Calu3 (cell line): ENCODE results near the gene AKAP3. TPM values are rescaled to one million over a fixed set of nuclear protein-coding genes. Genes with fewer than 3 reads are reported as not detected.

ENCODE experiments used
- BruUV-seq: library from RNA; stranded (reverse); fragments of 400-500 nt; replicated peaks from 2 replicates; lab custom pipeline; 2021; lab: Mats Ljungman, UMichigan
- CTCF ChIA-PET: fragments of 300-600 bp; sonication (Branson Sonifier 250); formaldehyde crosslinking; loops from one replicate; lab custom pipeline; 2022; ENCODE audit warnings: antibody characterized with exemption; lab: Charles Lee
- DNase-seq: peaks from one replicate; pipeline ENCODE4 v3.0.0; 2022
- H3K27ac Mint-ChIP-seq: one replicate; pipeline ENCODE4 v1.8.0; 2022; ENCODE audit warnings: mixed read lengths; ENCODE audit not compliant: unreplicated experiment
- H3K27me3 Mint-ChIP-seq: one replicate; pipeline ENCODE4 v1.8.0; 2022; ENCODE audit warnings: mixed read lengths; ENCODE audit not compliant: unreplicated experiment
- H3K36me3 Mint-ChIP-seq: one replicate; pipeline ENCODE4 v1.8.0; 2022; ENCODE audit warnings: mild to moderate bottlenecking, moderate library complexity, mixed read lengths; ENCODE audit not compliant: insufficient read depth, unreplicated experiment
- H3K4me1 Mint-ChIP-seq: one replicate; pipeline ENCODE4 v1.8.0; 2022; ENCODE audit warnings: mild to moderate bottlenecking, low read depth, mixed read lengths; ENCODE audit not compliant: unreplicated experiment
- H3K4me3 Mint-ChIP-seq: one replicate; pipeline ENCODE4 v1.8.0; 2022; ENCODE audit warnings: mild to moderate bottlenecking, low read depth, moderate library complexity, mixed read lengths; ENCODE audit not compliant: unreplicated experiment
- H3K9me3 Mint-ChIP-seq: one replicate; pipeline ENCODE4 v1.8.0; 2022; ENCODE audit warnings: low read depth, mixed read lengths; ENCODE audit not compliant: unreplicated experiment
- intact Hi-C: fragments of 100-400 bp; cut with micrococcal nuclease; formaldehyde crosslinking; loops from one replicate; pipeline ENCODE4 v1.10.0; 2022; ENCODE audit not compliant: unreplicated experiment
- total RNA-seq: library from RNA; stranded (reverse); gene quantifications from 2 replicates; pipeline ENCODE4 v1.2.3, GENCODE V29; 2022
- TF ChIP-seq, protein P1 (sequence below): fragments of 200-600 bp; IDR thresholded peaks from one replicate; pipeline ENCODE4 v1.8.0; 2022; ENCODE audit warnings: antibody characterized with exemption; ENCODE audit not compliant: unreplicated experiment

The AKAP3 gene
- total RNA-seq, 1 experiment from 2014 or later, result 1.5 TPM

DNA sequence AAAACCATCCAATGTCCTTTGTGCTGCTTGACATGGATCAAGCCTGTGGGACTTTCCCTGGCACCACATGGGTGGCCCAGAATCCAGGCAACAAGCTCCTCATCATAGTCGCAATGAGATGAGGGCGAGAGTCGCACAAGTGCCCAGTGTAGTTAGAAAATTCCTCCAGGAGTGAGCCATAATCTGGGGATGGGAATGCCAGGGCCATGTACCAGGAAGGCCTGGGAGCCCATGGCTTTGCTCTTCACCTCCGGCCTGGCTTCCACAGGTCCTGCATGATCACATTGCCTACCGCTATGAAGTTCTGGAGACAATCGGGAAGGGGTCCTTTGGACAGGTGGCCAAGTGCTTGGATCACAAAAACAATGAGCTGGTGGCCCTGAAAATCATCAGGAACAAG is 53.0 kb downstream of the AKAP3 start:
- CTCF ChIA-PET, result no interaction called here
- Mint-ChIP-seq H3K4me1 (no peaks in the 10 kb centered on the region), H3K9me3 (no peaks in the 10 kb centered on the region), H3K4me3 (no peak overlapping the region), H3K27ac (no peak overlapping the region), H3K27me3 (peaks cover 46% of the 10 kb centered on the region), H3K36me3 (no peaks in the 10 kb centered on the region)
- DNase-seq, result no peak
- intact Hi-C loops, result no loop called here
- TF ChIP-seq, protein P1, sequence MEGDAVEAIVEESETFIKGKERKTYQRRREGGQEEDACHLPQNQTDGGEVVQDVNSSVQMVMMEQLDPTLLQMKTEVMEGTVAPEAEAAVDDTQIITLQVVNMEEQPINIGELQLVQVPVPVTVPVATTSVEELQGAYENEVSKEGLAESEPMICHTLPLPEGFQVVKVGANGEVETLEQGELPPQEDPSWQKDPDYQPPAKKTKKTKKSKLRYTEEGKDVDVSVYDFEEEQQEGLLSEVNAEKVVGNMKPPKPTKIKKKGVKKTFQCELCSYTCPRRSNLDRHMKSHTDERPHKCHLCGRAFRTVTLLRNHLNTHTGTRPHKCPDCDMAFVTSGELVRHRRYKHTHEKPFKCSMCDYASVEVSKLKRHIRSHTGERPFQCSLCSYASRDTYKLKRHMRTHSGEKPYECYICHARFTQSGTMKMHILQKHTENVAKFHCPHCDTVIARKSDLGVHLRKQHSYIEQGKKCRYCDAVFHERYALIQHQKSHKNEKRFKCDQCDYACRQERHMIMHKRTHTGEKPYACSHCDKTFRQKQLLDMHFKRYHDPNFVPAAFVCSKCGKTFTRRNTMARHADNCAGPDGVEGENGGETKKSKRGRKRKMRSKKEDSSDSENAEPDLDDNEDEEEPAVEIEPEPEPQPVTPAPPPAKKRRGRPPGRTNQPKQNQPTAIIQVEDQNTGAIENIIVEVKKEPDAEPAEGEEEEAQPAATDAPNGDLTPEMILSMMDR, result no peak
- BruUV-seq, result no TSS peak

DNA sequence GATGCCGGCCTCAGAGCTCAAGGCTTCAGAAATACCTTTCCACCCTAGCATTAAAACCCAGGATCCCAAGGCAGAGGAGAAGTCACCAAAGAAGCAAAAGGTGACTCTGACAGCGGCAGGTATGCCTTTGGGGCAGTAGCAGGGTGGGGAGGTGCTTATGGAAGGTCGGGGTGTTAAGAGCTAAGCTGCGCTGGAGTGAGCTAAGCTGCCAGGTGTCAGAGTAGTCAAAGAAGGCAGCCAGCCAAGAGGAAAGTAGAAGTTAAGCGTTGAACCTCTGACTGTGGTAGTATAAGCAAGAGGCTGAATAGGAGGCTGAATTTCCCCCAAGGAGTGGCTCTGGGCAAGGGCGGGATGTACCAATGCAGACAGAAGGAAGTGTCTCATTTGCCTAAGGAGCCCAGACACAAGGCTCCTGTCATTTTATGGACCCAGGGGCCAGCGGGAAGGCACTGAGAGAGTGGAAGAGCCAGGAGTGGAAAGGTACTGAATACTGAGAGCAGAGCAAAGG is 57.6 kb downstream of the AKAP3 start:
- peaks cover 77% of the 10 kb centered on the region for H3K27me3 Mint-ChIP-seq
- TF ChIP-seq, protein P1, result no peak
- no TSS peak for BruUV-seq
- peaks cover 2% of the 10 kb centered on the region for H3K9me3 Mint-ChIP-seq
- DNase-seq, result no peak
- H3K4me1 Mint-ChIP-seq, result no peaks in the 10 kb centered on the region
- no peak overlapping the region for H3K4me3 Mint-ChIP-seq
- H3K36me3 Mint-ChIP-seq, result no peaks in the 10 kb centered on the region
- CTCF ChIA-PET, result no interaction called here
- intact Hi-C loops, result no loop called here
- H3K27ac Mint-ChIP-seq, result no peak overlapping the region

DNA sequence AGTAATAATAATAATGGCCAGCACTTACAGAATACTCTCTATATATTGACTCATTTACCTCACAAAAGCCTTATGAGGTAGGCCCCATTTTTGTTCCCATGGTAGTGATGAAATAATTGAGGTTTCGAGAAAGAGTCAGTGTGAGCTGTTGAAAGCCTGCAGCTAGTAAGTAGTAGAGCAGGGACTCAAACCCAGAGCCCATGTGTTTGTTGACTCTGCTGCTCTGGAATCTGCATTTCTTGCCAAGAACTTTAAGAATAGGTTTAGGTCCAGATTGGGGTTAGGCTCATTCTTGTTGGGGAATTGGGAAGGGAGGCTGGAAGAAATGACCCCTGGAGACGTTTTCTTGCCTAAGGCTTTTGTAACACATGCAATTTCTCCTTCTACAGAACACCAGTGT is 58.9 kb downstream of the AKAP3 start:
- intact Hi-C loops, result no loop called here
- no peak for DNase-seq
- peaks cover 77% of the 10 kb centered on the region for H3K27me3 Mint-ChIP-seq
- no peak overlapping the region for H3K27ac Mint-ChIP-seq
- no TSS peak for BruUV-seq
- H3K4me1 Mint-ChIP-seq, result no peaks in the 10 kb centered on the region
- TF ChIP-seq, protein P1, result no peak
- H3K36me3 Mint-ChIP-seq, result no peaks in the 10 kb centered on the region
- no peak overlapping the region for H3K4me3 Mint-ChIP-seq
- CTCF ChIA-PET, result no interaction called here
- peaks cover 2% of the 10 kb centered on the region for H3K9me3 Mint-ChIP-seq

DNA sequence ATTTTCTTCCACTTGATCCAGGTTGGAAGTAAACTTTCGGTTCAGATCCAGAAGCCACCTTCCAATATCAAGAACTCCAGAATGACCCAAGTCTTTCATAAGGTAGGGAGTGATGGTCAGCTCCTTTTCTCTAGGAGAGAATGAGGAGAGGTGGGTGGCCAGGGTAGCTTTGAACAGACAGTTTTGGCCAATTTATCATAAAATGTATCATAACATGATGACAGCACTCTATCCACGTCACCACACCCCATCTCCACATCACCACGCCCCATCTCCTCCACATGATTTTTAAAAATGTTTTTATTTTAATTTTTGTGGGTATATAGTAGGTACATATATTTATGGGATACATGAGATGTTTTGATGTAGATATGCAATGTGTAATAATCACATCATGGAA is 59.9 kb downstream of the AKAP3 start:
- DNase-seq, result no peak
- no TSS peak for BruUV-seq
- no peaks in the 10 kb centered on the region for H3K4me1 Mint-ChIP-seq
- H3K27ac Mint-ChIP-seq, result no peak overlapping the region
- H3K36me3 Mint-ChIP-seq, result no peaks in the 10 kb centered on the region
- peaks cover 2% of the 10 kb centered on the region for H3K9me3 Mint-ChIP-seq
- intact Hi-C loops, result no loop called here
- CTCF ChIA-PET, result no interaction called here
- H3K4me3 Mint-ChIP-seq, result no peak overlapping the region
- H3K27me3 Mint-ChIP-seq, result peaks cover 83% of the 10 kb centered on the region
- TF ChIP-seq, protein P1, result no peak
